AG04449 (cell line): ENCODE results near the gene NISCH.
A peak's percentile ranks its signal among the peaks of the same experiment; 100 is the strongest.

Experiments used
- CTCF ChIA-PET: fragments of 350-600 bp; formaldehyde crosslinking; extraction: SDS; loops from one replicate; lab custom pipeline; 2021; ENCODE audit warnings: antibody characterized with exemption; lab: Yijun Ruan, JAX
- POLR2A ChIA-PET: fragments of 400-600, 350-600 bp; formaldehyde crosslinking; extraction: SDS; loops from one replicate; lab custom pipeline; 2020; ENCODE audit warnings: antibody characterized with exemption, inconsistent platforms; lab: Yijun Ruan, JAX
- DNase-seq: peaks from one replicate; pipeline ENCODE4 v3.0.0-alpha.2; 2010; ENCODE audit warnings: low read depth, low spot score
- H3K4me3 ChIP-seq: 2 replicates; pipeline ENCODE4 v1.5.1; 2011; ENCODE audit warnings: low read depth, mild to moderate bottlenecking, control low read depth, low read length
- CTCF ChIP-seq: IDR thresholded peaks from one replicate; pipeline ENCODE4 v1.5.1; 2011; ENCODE audit warnings: mild to moderate bottlenecking, moderate library complexity, low read length, control low read depth, inconsistent platforms; ENCODE audit not compliant: insufficient read depth; ENCODE audit errors: missing control alignments

NISCH gene

DNA sequence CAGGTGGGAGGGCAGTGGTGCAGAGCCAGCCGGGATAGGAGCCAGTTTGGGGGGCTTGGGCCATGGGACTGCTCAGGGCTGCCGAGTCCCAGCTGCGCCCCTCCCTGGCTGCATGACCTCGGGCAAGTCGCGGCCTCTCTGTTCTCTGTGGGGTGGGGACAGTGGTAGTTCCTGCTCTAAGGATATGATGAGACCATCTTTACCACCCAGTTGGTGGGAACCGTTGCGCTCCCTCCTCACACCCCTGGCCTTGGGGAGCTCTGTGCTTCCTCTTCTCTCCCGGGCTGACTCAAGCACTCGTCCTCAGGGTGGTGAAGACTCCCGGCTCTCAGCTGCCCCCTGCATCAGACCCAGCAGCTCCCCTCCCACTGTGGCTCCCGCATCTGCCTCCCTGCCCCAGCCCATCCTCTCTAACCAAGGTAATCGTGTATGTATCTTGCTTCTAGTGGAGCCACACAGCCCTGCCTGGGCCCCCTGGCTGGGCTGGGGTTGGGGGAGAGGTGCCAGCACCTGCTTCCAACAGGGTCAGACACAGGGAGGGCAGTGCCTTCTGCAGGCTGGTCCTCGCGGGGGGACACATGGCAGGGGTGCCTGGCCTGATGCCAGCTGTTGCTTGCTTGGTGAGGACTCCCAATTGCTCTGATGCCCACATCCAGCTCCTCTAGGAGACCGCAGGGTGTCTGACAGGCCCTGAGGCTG, 24.6 kb downstream of the NISCH start:
- ChIA-PET POLR2A (interaction anchor here (0.5 kb wide), 1 partner anchor 18 kb away, joined by 4 read pairs; no protein-coding TSS in a partner anchor), CTCF (interaction anchor here (0.5 to 3.3 kb wide), 4 partner anchors 8 to 183 kb away, joined by 3 to 19 read pairs (median 3); no protein-coding TSS in a partner anchor)
- TF ChIP-seq CTCF = no peak
- DNase-seq = no peak
- no peak overlapping the region for H3K4me3 ChIP-seq

- ChIA-PET CTCF (interaction anchor here (1.0 to 3.3 kb wide), 4 partner anchors 9 to 14 kb away, joined by 4 to 19 read pairs (median 6); no protein-coding TSS in a partner anchor), POLR2A (interaction anchor here (0.7 kb wide), 1 partner anchor 20 kb away, joined by 4 read pairs; no protein-coding TSS in a partner anchor)
- no peak for DNase-seq
- H3K4me3 ChIP-seq = no peak overlapping the region
- TF ChIP-seq CTCF = no peak
These were observed 25.6 kb downstream of the NISCH start for GRCh38 chr3:52480768-52481715.

- POLR2A ChIA-PET = interaction anchor here (0.7 kb wide), 1 partner anchor 19 kb away, joined by 4 read pairs; no protein-coding TSS in a partner anchor
- TF ChIP-seq CTCF = peak; percentile 55
- no peak for DNase-seq
- CTCF ChIA-PET = interaction anchor here (1.0 to 3.3 kb wide), 5 partner anchors 9 to 25 kb away, joined by 4 to 19 read pairs (median 5); no protein-coding TSS in a partner anchor
- H3K4me3 ChIP-seq = no peak overlapping the region
These were observed 26.6 kb downstream of the NISCH start for GRCh38 chr3:52481819-52482521.

GRCh38 chr3:52483081-52483480, 27.7 kb downstream of the NISCH start:
- no peak for DNase-seq
- TF ChIP-seq CTCF = no peak
- ChIA-PET POLR2A (no interaction called here), CTCF (interaction anchor here (0.8 to 3.3 kb wide), 3 partner anchors 11 to 26 kb away, joined by 3 to 19 read pairs (median 5); no protein-coding TSS in a partner anchor)
- no peak overlapping the region for H3K4me3 ChIP-seq

DNA sequence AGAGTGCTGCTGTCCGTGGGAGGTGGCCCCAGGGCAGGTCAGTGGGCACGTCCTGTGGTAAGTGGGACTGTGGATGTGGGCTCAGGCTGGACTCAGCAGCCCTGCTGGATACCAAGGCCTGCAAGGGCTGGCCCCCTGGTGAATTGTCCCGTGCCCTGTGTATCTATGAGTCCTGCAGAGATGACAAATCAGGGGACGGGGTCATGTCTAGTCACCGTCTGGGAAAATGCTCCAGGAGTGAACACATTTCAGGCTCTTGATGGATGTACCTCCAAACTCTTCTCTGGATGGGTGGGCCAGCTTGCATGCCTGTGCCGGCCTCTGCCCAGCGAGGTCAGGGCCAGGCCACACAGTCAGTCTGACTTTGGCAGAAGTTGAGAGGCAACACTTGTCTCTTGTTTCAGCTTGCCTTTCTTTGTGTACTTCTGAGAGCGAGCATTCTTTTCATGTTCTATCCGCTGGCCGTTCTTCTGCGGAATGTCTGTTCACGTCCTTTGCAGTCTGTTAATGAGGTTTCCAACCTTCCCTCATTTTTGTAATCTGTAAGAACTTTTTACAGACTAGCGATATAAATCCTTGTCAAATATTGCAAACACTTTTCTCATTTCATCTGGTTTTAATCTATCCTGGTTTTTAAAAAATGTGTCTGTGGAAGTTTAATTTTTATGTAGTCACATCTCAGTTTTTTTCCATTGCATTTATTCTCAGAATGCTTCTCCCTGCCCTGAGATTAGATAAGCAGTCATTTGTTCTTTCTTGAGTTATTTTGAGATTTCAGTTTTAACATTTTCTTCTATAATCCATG, 28.4 kb downstream of the NISCH start:
- TF ChIP-seq CTCF = no peak
- ChIA-PET CTCF (interaction anchor here (0.8 to 1.6 kb wide), 2 partner anchors 13 to 27 kb away, joined by 3 to 5 read pairs; no protein-coding TSS in a partner anchor), POLR2A (no interaction called here)
- DNase-seq = peak; percentile 42
- H3K4me3 ChIP-seq = no peak overlapping the region
